ENCODE measurements around the gene RBM14. TPM values are rescaled to one million over a fixed set of nuclear protein-coding genes. Genes with fewer than 3 reads are reported as not detected.
A peak's percentile ranks its signal among the peaks of the same experiment; 100 is the strongest.

The RBM14 gene, protein sequence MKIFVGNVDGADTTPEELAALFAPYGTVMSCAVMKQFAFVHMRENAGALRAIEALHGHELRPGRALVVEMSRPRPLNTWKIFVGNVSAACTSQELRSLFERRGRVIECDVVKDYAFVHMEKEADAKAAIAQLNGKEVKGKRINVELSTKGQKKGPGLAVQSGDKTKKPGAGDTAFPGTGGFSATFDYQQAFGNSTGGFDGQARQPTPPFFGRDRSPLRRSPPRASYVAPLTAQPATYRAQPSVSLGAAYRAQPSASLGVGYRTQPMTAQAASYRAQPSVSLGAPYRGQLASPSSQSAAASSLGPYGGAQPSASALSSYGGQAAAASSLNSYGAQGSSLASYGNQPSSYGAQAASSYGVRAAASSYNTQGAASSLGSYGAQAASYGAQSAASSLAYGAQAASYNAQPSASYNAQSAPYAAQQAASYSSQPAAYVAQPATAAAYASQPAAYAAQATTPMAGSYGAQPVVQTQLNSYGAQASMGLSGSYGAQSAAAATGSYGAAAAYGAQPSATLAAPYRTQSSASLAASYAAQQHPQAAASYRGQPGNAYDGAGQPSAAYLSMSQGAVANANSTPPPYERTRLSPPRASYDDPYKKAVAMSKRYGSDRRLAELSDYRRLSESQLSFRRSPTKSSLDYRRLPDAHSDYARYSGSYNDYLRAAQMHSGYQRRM
- total RNA-seq (100 to 1,000 TPM; 152 to 165 TPM), polyA plus RNA-seq (87.9 TPM)

- Histone ChIP-seq H3K27me3 (ENCODE audit: insufficient read depth, low read length, poor library complexity, severe bottlenecking) (no peaks in the 10 kb centered on the region), H3K4me1 (ENCODE audit: insufficient read depth, low read length) (peaks cover 41% of the 10 kb centered on the region), H3K9me3 (ENCODE audit: low read length) (no peaks in the 10 kb centered on the region), H3K36me3 (ENCODE audit: insufficient read depth, low read length) (peaks cover 9% of the 10 kb centered on the region), H3K27ac (ENCODE audit: low read depth, low read length) (peak within 1 kb of the TSS; percentile 100), H3K4me3 (ENCODE audit: low read length) (peak within 1 kb of the TSS; percentile 99)
- peaks cover 44 to 61% (median 47%) of the 10 kb centered on the region in 3 donors for H3K4me1 Mint-ChIP-seq
- no peaks in the 10 kb centered on the region for H3K9me3 Mint-ChIP-seq
- H3K36me3 Mint-ChIP-seq: peaks cover 0 to 45% (median 7%) of the 10 kb centered on the region in 3 donors
- DNase-seq: peak; percentile 97 to 99 (median 98)
- CTCF ChIA-PET: interaction anchor here (0.6 to 2.6 kb wide), 8 partner anchors 8 to 227 kb away, joined by 3 to 20 read pairs (median 4); partner anchors contain the start of genes RBM4, RBM4B and RCE1
- H3K4me3 Mint-ChIP-seq: peak within 1 kb of the TSS; percentile 97 to 99 (median 98)
- H3K27ac Mint-ChIP-seq: peak within 1 kb of the TSS; percentile 97 to 100 (median 99)
- H3K27me3 Mint-ChIP-seq: peaks cover 0 to 4% of the 10 kb centered on the region in 2 donors
- POLR2A ChIA-PET: interaction anchor here (0.5 to 4.6 kb wide), 18 partner anchors 9 to 345 kb away, joined by 3 to 153 read pairs (median 4); partner anchors contain the start of genes ACTN3, BBS1, CCDC87 and CCS
Measured at GRCh38 chr11:66616379-66617154, at the start of gene RBM14. Gene RBM14 (plus strand): TSS chr11:66616630. CDS start chr11:66616721, 91 bp downstream.

- peaks cover 0 to 5% (median 0%) of the 10 kb centered on the region in 3 donors for H3K36me3 Mint-ChIP-seq
- H3K36me3 ChIP-seq (ENCODE audit: insufficient read depth, low read length): no peaks in the 10 kb centered on the region
- peak overlapping the region; percentile 41 for H3K4me3 ChIP-seq (ENCODE audit: low read length)
- H3K4me1 ChIP-seq (ENCODE audit: insufficient read depth, low read length): peaks cover 9% of the 10 kb centered on the region
- ChIA-PET CTCF (interaction anchor here (1.2 to 3.8 kb wide), 5 partner anchors 10 to 128 kb away, joined by 3 to 14 read pairs (median 5); partner anchors contain the start of genes ACTN3, RBM4B and ZDHHC24), POLR2A (interaction anchor here (1.1 to 2.5 kb wide), 3 partner anchors 22 to 110 kb away, joined by 4 to 12 read pairs (median 7); partner anchors contain the start of genes ACTN3, RBM14, RBM4B and ZDHHC24)
- H3K9me3 ChIP-seq (ENCODE audit: low read length): no peaks in the 10 kb centered on the region
- no peaks in the 10 kb centered on the region for H3K9me3 Mint-ChIP-seq
- DNase-seq: no peak
- peak overlapping the region; percentile 45 to 83 (median 73) for H3K4me3 Mint-ChIP-seq
- no peaks in the 10 kb centered on the region for H3K27me3 ChIP-seq (ENCODE audit: insufficient read depth, low read length, poor library complexity, severe bottlenecking)
- H3K4me1 Mint-ChIP-seq: peaks cover 4 to 15% (median 10%) of the 10 kb centered on the region in 3 donors
- H3K27me3 Mint-ChIP-seq: peaks cover 5 to 11% of the 10 kb centered on the region in 2 donors
- no peak overlapping the region for H3K27ac ChIP-seq (ENCODE audit: low read depth, low read length)
- H3K27ac Mint-ChIP-seq: no peak overlapping the region
Measured at GRCh38 chr11:66567787-66568123, 48.7 kb upstream of the RBM14 start.

- DNase-seq: peak; percentile 46 to 81 (median 73)
- Histone ChIP-seq H3K36me3 (ENCODE audit: insufficient read depth, low read length) (no peaks in the 10 kb centered on the region), H3K4me3 (ENCODE audit: low read length) (peak within 1 kb of the TSS; percentile 41), H3K27ac (ENCODE audit: low read depth, low read length) (no peak within 1 kb of the TSS), H3K4me1 (ENCODE audit: insufficient read depth, low read length) (peaks cover 9% of the 10 kb centered on the region), H3K27me3 (ENCODE audit: insufficient read depth, low read length, poor library complexity, severe bottlenecking) (no peaks in the 10 kb centered on the region), H3K9me3 (ENCODE audit: low read length) (no peaks in the 10 kb centered on the region)
- peaks cover 5 to 11% of the 10 kb centered on the region in 2 donors for H3K27me3 Mint-ChIP-seq
- ChIA-PET CTCF (interaction anchor here (0.9 to 3.8 kb wide), 7 partner anchors 10 to 129 kb away, joined by 3 to 14 read pairs (median 5); partner anchors contain the start of genes ACTN3, CCDC87, CCS and RBM4B), POLR2A (interaction anchor here (0.7 to 2.5 kb wide), 7 partner anchors 22 to 158 kb away, joined by 3 to 12 read pairs (median 4); partner anchors contain the start of genes ACTN3, PELI3, RBM14 and RBM4B)
- peak within 1 kb of the TSS in 4 of 8 donors; percentile 54 to 90 (median 88) for H3K27ac Mint-ChIP-seq
- no peaks in the 10 kb centered on the region for H3K9me3 Mint-ChIP-seq
- peak within 1 kb of the TSS; percentile 45 to 83 (median 82) for H3K4me3 Mint-ChIP-seq
- H3K4me1 Mint-ChIP-seq: peaks cover 4 to 15% (median 10%) of the 10 kb centered on the region in 3 donors
- H3K36me3 Mint-ChIP-seq: peaks cover 0 to 5% (median 0%) of the 10 kb centered on the region in 3 donors
Measured at GRCh38 chr11:66568124-66568916, 48.1 kb upstream of the RBM14 start, which contains the start of gene CTSF. Gene CTSF (minus strand): TSS chr11:66568606. CDS start chr11:66568486, 120 bp downstream.

- H3K4me3 Mint-ChIP-seq: peak overlapping the region in 1 of 7 donors; percentile 80
- peaks cover 4 to 15% (median 10%) of the 10 kb centered on the region in 3 donors for H3K4me1 Mint-ChIP-seq
- DNase-seq: no peak
- no peak overlapping the region for H3K27ac Mint-ChIP-seq
- Histone ChIP-seq H3K4me1 (ENCODE audit: insufficient read depth, low read length) (peaks cover 9% of the 10 kb centered on the region), H3K4me3 (ENCODE audit: low read length) (no peak overlapping the region), H3K27me3 (ENCODE audit: insufficient read depth, low read length, poor library complexity, severe bottlenecking) (no peaks in the 10 kb centered on the region), H3K27ac (ENCODE audit: low read depth, low read length) (no peak overlapping the region), H3K9me3 (ENCODE audit: low read length) (no peaks in the 10 kb centered on the region), H3K36me3 (ENCODE audit: insufficient read depth, low read length) (no peaks in the 10 kb centered on the region)
- peaks cover 0 to 5% (median 0%) of the 10 kb centered on the region in 3 donors for H3K36me3 Mint-ChIP-seq
- peaks cover 5 to 17% of the 10 kb centered on the region in 2 donors for H3K27me3 Mint-ChIP-seq
- H3K9me3 Mint-ChIP-seq: no peaks in the 10 kb centered on the region
- POLR2A ChIA-PET: interaction anchor here (0.7 to 2.5 kb wide), 5 partner anchors 23 to 103 kb away, joined by 3 to 12 read pairs (median 4); partner anchors contain the start of genes ACTN3, PELI3, RBM14 and ZDHHC24
- CTCF ChIA-PET: interaction anchor here (0.9 to 3.8 kb wide), 5 partner anchors 9 to 129 kb away, joined by 3 to 14 read pairs (median 8); partner anchors contain the start of genes CCDC87, CCS and RBM4B
Measured at GRCh38 chr11:66569076-66569475, 47.4 kb upstream of the RBM14 start.

DNA sequence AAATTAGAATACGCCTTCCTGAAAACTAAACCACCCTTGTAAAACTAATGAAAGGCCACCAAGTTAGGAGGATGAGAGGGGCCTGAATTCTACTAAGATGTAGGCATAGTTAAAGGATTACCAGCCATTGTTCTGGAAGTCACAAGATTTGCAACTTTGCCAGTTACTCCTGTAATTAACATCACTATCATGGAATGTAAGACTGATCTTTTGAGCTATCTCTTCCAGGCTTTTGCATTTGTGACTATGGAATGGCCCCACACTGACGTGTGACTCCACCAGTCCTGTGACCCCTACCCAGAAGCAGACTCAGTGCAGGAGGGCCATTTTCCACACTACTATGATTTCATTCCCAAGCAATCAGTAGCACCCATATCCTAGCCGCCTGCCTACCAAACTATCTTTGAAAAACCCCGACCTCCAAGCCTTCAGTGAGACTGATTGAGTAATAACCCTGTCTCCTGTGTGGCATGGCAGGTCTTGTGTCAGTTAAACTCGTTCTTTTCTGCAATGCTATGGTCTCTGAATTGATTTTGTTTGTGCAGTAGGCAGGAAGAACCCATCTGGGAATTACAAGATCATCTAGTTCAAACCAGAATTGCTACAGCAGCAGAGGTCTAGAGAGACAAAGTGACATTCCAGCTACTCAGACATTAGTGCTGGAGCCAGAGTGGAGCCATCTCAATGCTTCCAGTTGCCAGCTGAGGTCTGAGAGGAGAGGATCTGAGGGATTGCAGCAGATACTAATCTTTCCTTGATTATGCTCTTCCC, 46.2 kb upstream of the RBM14 start:
- no peak for DNase-seq
- Histone ChIP-seq H3K36me3 (ENCODE audit: insufficient read depth, low read length) (no peaks in the 10 kb centered on the region), H3K27ac (ENCODE audit: low read depth, low read length) (no peak overlapping the region), H3K4me3 (ENCODE audit: low read length) (no peak overlapping the region), H3K27me3 (ENCODE audit: insufficient read depth, low read length, poor library complexity, severe bottlenecking) (no peaks in the 10 kb centered on the region), H3K4me1 (ENCODE audit: insufficient read depth, low read length) (peaks cover 9% of the 10 kb centered on the region), H3K9me3 (ENCODE audit: low read length) (no peaks in the 10 kb centered on the region)
- Mint-ChIP-seq H3K4me1 (peaks cover 4 to 15% (median 10%) of the 10 kb centered on the region in 3 donors), H3K36me3 (peaks cover 0 to 5% (median 0%) of the 10 kb centered on the region in 3 donors), H3K27ac (no peak overlapping the region), H3K4me3 (peak overlapping the region in 3 of 7 donors; percentile 6 to 40 (median 20)), H3K9me3 (no peaks in the 10 kb centered on the region), H3K27me3 (peaks cover 6 to 26% of the 10 kb centered on the region in 2 donors)
- CTCF ChIA-PET: interaction anchor here (0.8 to 3.8 kb wide), 4 partner anchors 8 to 108 kb away, joined by 3 to 14 read pairs (median 10); partner anchors contain the start of gene RBM4B
- POLR2A ChIA-PET: no interaction called here

DNA sequence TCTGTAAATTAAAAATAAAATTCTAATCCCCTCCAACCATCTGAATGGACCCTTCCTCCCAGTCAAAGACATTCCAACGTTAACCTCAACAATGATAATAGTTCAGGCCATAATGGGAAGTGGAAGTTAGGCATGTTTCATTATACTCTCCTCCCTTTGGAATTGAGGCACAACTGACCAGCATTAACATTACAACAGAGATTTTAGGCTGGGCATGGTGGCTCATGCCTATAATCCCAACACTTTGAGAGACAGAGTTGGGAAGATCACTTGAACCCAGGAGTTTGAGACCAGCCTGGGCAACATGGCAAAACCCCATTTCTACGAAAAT, 45.6 kb upstream of the RBM14 start:
- no peaks in the 10 kb centered on the region for H3K9me3 Mint-ChIP-seq
- POLR2A ChIA-PET: no interaction called here
- peaks cover 4 to 15% (median 10%) of the 10 kb centered on the region in 3 donors for H3K4me1 Mint-ChIP-seq
- H3K27ac Mint-ChIP-seq: no peak overlapping the region
- H3K4me1 ChIP-seq (ENCODE audit: insufficient read depth, low read length): peaks cover 9% of the 10 kb centered on the region
- H3K27me3 ChIP-seq (ENCODE audit: insufficient read depth, low read length, poor library complexity, severe bottlenecking): no peaks in the 10 kb centered on the region
- CTCF ChIA-PET: no interaction called here
- no peaks in the 10 kb centered on the region for H3K36me3 ChIP-seq (ENCODE audit: insufficient read depth, low read length)
- H3K4me3 Mint-ChIP-seq: peak overlapping the region in 1 of 7 donors; percentile 40
- no peak overlapping the region for H3K4me3 ChIP-seq (ENCODE audit: low read length)
- DNase-seq: no peak
- no peak overlapping the region for H3K27ac ChIP-seq (ENCODE audit: low read depth, low read length)
- H3K36me3 Mint-ChIP-seq: peaks cover 0 to 2% (median 0%) of the 10 kb centered on the region in 3 donors
- peaks cover 6 to 31% of the 10 kb centered on the region in 2 donors for H3K27me3 Mint-ChIP-seq
- H3K9me3 ChIP-seq (ENCODE audit: low read length): no peaks in the 10 kb centered on the region

Data from CD8-positive, alpha-beta memory T cell (primary cell).